ENCODE measurements around the gene TRMT2A. TPM values are rescaled to one million over a fixed set of nuclear protein-coding genes. Genes with fewer than 3 reads are reported as not detected.

Gene TRMT2A
- total RNA-seq, 1 donor from 2014 or later = 78.5 TPM

DNA sequence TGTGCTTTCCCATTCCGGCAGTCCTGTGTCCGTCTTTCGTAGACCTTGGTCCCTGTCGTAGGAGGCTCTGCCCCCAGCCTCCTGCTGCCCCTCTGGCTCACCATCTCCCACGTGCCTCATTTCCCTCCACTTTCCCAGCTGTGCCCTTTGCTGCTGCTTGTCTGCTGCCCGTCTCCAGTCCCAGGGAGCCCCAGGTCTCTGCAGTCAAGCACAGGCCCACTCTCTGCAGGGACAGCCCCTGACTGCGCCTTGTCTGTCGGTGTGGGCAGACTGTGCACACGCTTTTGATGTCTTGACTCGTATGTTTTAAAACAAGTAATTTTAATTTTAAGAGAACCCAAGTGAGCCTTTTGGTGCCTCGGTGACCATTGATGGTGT is 24.6 kb downstream of the TRMT2A start:
- no peak overlapping the region for H3K4me3 Mint-ChIP-seq (ENCODE audit: low read depth)
- TF ChIP-seq, protein P1, sequence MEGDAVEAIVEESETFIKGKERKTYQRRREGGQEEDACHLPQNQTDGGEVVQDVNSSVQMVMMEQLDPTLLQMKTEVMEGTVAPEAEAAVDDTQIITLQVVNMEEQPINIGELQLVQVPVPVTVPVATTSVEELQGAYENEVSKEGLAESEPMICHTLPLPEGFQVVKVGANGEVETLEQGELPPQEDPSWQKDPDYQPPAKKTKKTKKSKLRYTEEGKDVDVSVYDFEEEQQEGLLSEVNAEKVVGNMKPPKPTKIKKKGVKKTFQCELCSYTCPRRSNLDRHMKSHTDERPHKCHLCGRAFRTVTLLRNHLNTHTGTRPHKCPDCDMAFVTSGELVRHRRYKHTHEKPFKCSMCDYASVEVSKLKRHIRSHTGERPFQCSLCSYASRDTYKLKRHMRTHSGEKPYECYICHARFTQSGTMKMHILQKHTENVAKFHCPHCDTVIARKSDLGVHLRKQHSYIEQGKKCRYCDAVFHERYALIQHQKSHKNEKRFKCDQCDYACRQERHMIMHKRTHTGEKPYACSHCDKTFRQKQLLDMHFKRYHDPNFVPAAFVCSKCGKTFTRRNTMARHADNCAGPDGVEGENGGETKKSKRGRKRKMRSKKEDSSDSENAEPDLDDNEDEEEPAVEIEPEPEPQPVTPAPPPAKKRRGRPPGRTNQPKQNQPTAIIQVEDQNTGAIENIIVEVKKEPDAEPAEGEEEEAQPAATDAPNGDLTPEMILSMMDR (IDR thresholded peaks at IDR 0.05; ENCODE audit: unreplicated experiment) = no peak
- no peak for DNase-seq (ENCODE audit: low spot score, unreplicated experiment)
- H3K36me3 Mint-ChIP-seq (ENCODE audit: insufficient read depth) = peaks cover 39% of the 10 kb centered on the region
- H3K4me1 Mint-ChIP-seq (ENCODE audit: low read depth) = no peaks in the 10 kb centered on the region
- no peaks in the 10 kb centered on the region for H3K27me3 Mint-ChIP-seq
- H3K27ac Mint-ChIP-seq = no peak overlapping the region
- H3K9me3 Mint-ChIP-seq (ENCODE audit: low read depth) = no peaks in the 10 kb centered on the region

DNA sequence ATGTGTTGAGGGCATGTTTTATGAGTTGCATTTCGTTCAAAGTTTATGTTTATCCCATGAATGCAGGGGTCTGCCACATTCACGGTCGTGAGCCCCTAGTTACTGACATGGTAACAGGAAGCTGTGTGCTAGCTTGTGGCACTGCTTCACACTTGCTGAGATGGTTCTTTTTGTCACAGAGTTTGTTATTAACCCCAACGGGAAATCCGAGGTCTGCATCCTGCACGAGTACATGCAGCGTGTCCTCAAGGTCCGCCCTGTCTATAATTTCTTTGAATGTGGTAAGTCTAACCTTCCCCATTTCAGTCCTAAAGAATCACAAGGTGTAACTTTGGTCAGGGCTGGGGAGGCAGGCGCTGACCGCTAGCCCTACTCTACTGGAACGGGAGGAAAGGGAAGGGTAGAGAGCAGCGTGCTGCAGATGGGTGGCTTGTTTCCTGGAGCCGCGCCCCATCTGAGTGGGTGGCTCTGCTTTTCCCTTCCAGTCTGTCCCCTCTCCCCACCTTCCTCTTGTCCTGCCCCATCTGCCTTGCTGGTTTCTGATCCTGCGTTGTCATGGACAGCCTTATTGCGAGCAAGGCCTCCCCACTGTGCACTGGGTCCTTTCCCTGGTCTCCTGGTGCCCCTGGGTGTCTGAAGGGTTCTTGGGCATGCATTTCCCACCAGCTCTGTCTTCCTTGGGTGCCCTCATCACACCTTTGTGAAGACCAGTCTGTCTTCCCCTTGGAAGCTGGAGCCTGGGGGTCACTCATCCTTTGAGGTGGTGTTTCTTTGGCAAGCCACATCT is 25.1 kb downstream of the TRMT2A start:
- H3K27ac Mint-ChIP-seq = no peak overlapping the region
- TF ChIP-seq, protein P1 (IDR thresholded peaks at IDR 0.05; ENCODE audit: unreplicated experiment) = no peak
- no peak for DNase-seq (ENCODE audit: low spot score, unreplicated experiment)
- H3K27me3 Mint-ChIP-seq = no peaks in the 10 kb centered on the region
- no peaks in the 10 kb centered on the region for H3K4me1 Mint-ChIP-seq (ENCODE audit: low read depth)
- no peak overlapping the region for H3K4me3 Mint-ChIP-seq (ENCODE audit: low read depth)
- H3K36me3 Mint-ChIP-seq (ENCODE audit: insufficient read depth) = peaks cover 41% of the 10 kb centered on the region
- no peaks in the 10 kb centered on the region for H3K9me3 Mint-ChIP-seq (ENCODE audit: low read depth)

DNA sequence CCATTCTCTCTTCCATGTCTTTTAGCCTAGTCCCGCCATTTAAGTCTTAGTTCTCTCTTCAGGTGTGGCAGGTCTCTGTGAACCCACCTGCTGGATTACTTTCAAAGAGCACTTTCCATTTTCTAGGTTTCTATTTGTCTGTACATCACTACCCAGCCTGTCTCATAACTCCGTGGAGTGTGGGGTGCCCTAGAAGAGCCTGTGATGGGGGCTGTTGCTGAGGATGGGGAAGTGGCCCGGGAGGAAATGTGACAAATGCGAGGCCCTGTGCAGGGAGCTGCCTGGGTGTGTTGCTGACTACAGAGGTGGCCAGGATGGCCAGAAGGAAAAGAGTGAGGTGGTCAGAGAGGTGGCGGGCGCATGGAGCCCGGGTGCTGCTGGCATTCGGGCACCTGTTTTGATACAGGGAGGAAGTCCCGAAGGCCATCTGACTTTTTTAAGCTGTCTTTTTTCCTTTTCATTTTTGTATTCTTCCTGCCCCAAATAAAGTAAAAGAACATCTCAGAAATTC is 26.2 kb downstream of the TRMT2A start:
- H3K9me3 Mint-ChIP-seq (ENCODE audit: low read depth) = no peaks in the 10 kb centered on the region
- TF ChIP-seq, protein P1 (IDR thresholded peaks at IDR 0.05; ENCODE audit: unreplicated experiment) = no peak
- H3K36me3 Mint-ChIP-seq (ENCODE audit: insufficient read depth) = peaks cover 39% of the 10 kb centered on the region

DNA sequence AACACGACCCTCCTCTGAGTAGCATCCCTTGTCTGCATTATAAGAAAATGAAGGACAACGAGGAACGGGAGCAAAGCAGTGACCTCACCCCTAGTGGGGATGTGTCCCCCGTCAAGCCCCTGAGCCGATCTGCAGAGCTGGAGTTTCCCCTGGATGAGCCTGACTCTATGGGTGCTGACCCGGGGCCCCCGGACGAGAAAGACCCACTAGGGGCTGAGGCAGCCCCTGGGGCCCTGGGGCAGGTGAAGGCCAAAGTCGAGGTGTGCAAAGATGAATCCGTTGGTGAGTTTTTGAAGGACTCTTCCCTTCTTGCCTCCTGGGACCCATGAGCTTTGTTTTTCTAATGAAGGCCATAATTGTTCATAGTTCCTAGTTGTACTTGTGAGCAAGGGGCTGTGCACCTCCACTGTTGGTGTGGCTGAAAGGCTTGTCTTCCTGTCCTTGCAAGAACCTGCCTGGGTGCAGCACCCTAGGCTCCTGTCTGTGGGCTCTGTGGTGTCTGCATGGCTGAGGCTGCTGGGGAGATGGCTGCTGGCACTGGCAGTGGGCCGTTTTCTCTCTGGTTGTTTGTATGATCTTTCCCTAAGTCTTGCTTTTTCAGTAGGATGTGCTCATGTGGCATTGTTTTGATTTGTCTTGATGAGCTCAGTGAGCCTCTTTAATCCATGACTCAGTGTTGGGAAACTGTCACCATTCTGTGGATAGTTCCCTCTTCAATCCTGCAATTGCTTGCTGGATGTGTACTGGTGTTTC is 26.9 kb downstream of the TRMT2A start:
- DNase-seq (ENCODE audit: low spot score, unreplicated experiment) = no peak
- no peak overlapping the region for H3K27ac Mint-ChIP-seq
- H3K4me3 Mint-ChIP-seq (ENCODE audit: low read depth) = no peak overlapping the region
- H3K36me3 Mint-ChIP-seq (ENCODE audit: insufficient read depth) = peaks cover 35% of the 10 kb centered on the region
- H3K27me3 Mint-ChIP-seq = no peaks in the 10 kb centered on the region
- no peaks in the 10 kb centered on the region for H3K9me3 Mint-ChIP-seq (ENCODE audit: low read depth)
- TF ChIP-seq, protein P1 (IDR thresholded peaks at IDR 0.05; ENCODE audit: unreplicated experiment) = no peak
- H3K4me1 Mint-ChIP-seq (ENCODE audit: low read depth) = peaks cover 4% of the 10 kb centered on the region

More for the DNA sequence above, 26.2 kb downstream of the TRMT2A start:
- Mint-ChIP-seq H3K27ac (peak overlapping the region; percentile 47), H3K4me1 (ENCODE audit: low read depth) (no peaks in the 10 kb centered on the region), H3K27me3 (no peaks in the 10 kb centered on the region), H3K4me3 (ENCODE audit: low read depth) (no peak overlapping the region)
- DNase-seq (ENCODE audit: low spot score, unreplicated experiment) = no peak

DNA sequence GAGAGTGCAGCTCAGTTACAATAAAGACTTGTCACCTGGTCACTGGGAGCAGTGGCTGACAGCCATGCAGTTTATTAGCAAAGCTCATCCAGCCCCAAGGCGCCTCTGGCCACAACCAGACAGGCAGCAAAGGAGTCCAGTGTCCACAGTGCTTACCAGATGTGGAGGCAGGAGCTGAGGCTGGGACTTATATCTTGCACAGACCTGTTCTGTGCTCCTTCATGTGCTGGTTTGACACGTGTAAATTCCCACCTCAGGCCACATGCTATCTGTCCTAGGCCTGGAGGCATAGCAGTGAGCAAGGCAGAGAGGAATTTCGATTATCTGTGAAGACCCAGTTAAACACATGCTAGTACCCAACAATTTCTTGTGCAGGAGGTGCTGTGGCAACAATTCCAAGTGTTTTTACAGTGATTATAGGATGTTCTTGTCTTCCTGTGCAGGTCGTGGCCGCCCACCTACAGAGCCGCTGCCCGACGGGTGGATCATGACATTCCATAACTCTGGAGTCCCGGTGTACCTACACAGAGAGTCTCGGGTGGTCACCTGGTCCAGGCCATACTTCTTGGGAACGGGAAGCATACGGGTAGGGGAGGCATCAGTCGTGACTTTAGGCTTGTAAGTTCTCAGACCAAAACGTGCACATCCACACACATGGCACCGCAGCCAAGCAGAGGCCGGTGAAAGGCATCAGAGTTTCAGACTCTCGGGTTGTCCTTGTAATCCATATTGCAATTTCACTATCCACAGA is 27.6 kb downstream of the TRMT2A start:
- H3K36me3 Mint-ChIP-seq (ENCODE audit: insufficient read depth) = peaks cover 34% of the 10 kb centered on the region
- no peak overlapping the region for H3K27ac Mint-ChIP-seq
- H3K27me3 Mint-ChIP-seq = no peaks in the 10 kb centered on the region
- DNase-seq (ENCODE audit: low spot score, unreplicated experiment) = no peak
- H3K4me1 Mint-ChIP-seq (ENCODE audit: low read depth) = peaks cover 12% of the 10 kb centered on the region
- H3K4me3 Mint-ChIP-seq (ENCODE audit: low read depth) = no peak overlapping the region
- H3K9me3 Mint-ChIP-seq (ENCODE audit: low read depth) = no peaks in the 10 kb centered on the region
- TF ChIP-seq, protein P1 (IDR thresholded peaks at IDR 0.05; ENCODE audit: unreplicated experiment) = no peak
